ENCODE measurements around the gene MYL4.
"Not testable (repeated sequence)": the region's sequence is repeated elsewhere in the genome, so short reads cannot be mapped to it uniquely, and the experiment has no call there.

MYL4 gene

GRCh38 chr17:47212458-47212857 lies 3.3 kb downstream of the MYL4 start:
- no peak overlapping the region for H3K4me3 ChIP-seq (replicated peaks; ENCODE audit: low read depth, low read length)
- DNase-seq (ENCODE audit: extremely low read depth, low read depth), result no peak
- TF ChIP-seq, protein P1, sequence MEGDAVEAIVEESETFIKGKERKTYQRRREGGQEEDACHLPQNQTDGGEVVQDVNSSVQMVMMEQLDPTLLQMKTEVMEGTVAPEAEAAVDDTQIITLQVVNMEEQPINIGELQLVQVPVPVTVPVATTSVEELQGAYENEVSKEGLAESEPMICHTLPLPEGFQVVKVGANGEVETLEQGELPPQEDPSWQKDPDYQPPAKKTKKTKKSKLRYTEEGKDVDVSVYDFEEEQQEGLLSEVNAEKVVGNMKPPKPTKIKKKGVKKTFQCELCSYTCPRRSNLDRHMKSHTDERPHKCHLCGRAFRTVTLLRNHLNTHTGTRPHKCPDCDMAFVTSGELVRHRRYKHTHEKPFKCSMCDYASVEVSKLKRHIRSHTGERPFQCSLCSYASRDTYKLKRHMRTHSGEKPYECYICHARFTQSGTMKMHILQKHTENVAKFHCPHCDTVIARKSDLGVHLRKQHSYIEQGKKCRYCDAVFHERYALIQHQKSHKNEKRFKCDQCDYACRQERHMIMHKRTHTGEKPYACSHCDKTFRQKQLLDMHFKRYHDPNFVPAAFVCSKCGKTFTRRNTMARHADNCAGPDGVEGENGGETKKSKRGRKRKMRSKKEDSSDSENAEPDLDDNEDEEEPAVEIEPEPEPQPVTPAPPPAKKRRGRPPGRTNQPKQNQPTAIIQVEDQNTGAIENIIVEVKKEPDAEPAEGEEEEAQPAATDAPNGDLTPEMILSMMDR (IDR thresholded peaks at IDR 0.05; ENCODE audit: low read depth, low read length, missing control alignments), result no peak

GRCh38 chr17:47213540-47213939 lies 4.4 kb downstream of the MYL4 start:
- DNase-seq (ENCODE audit: extremely low read depth, low read depth), result no peak
- TF ChIP-seq, protein P1 (IDR thresholded peaks at IDR 0.05; ENCODE audit: low read depth, low read length, missing control alignments), result no peak
- no peak overlapping the region for H3K4me3 ChIP-seq (replicated peaks; ENCODE audit: low read depth, low read length)

GRCh38 chr17:47214931-47215330 lies 5.8 kb downstream of the MYL4 start:
- no peak overlapping the region for H3K4me3 ChIP-seq (replicated peaks; ENCODE audit: low read depth, low read length)
- DNase-seq (ENCODE audit: extremely low read depth, low read depth), result no peak
- TF ChIP-seq, protein P1 (IDR thresholded peaks at IDR 0.05; ENCODE audit: low read depth, low read length, missing control alignments), result no peak

DNA sequence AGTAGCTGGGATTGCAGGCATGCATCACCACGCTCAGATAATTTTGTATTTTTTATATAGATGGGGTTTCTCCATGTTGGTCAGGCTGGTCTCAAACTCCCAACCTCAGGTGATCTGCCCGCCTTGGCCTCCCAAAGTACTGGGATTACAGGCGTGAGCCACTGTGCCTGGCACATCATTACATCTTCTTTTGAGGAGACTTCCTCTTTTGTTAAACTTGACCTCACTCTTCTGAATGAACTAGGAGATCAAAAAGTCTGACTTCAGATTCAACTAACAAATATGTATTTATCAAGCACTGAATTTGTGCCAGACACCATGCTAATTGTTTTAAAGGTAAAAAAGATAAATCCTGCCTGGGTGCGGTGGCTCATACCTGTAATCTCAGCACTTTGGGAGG lies 7.7 kb downstream of the MYL4 start:
- DNase-seq (ENCODE audit: extremely low read depth, low read depth); H3K4me3 ChIP-seq (replicated peaks; ENCODE audit: low read depth, low read length): not testable (repeated sequence)

DNA sequence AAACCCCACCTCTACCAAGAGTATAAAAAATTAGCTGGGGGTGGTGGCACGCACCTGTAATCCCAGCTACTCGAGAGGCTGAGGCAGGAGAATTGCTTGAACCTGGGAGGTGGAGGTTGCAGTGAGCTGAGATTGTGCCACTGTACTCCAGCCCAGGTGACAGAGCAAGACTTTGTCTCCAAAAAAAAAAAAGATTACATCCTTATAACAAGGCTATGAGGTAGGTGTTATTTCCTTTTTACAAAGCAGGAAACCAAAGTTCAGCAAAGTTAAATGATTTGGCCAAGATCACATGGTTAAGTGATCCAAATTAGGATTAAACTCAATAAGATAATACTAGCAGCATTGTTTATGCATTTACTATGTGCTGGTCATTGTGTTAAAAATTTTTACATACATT lies 8.1 kb downstream of the MYL4 start:
- not testable (repeated sequence) for H3K4me3 ChIP-seq (replicated peaks; ENCODE audit: low read depth, low read length); DNase-seq (ENCODE audit: extremely low read depth, low read depth)

DNA sequence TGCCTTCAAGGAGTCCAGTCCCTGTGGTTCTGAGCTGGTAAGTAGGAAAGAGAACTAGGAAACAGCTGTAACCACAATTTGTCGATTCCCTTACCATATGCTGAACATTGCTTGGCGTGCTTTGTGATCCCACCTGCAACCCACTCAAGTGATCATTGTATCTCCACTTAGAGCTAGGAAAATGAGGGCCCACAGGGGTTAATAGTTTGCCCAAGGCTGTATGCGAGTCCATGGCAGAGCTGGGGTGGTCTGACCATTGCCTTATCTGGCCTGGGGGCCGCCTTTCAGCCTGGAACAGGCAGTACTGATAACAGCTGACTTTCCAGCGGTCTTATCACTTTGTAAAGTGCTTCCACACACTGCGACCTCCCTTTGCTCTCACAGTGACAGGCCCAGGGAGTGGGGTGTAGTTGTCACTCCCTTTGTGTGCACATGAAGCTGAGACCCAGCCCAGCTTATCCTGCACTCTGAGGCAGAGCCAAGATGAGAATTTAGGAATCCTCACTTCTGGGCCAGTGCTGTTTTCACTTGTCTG lies 9.8 kb downstream of the MYL4 start:
- TF ChIP-seq, protein P1 (IDR thresholded peaks at IDR 0.05; ENCODE audit: low read depth, low read length, missing control alignments), result no peak
- no peak for DNase-seq (ENCODE audit: extremely low read depth, low read depth)
- H3K4me3 ChIP-seq (replicated peaks; ENCODE audit: low read depth, low read length), result no peak overlapping the region

- H3K4me3 ChIP-seq (replicated peaks; ENCODE audit: low read depth, low read length), result no peak overlapping the region
- DNase-seq (ENCODE audit: extremely low read depth, low read depth), result no peak
- TF ChIP-seq, protein P1 (IDR thresholded peaks at IDR 0.05; ENCODE audit: low read depth, low read length, missing control alignments), result no peak
These were observed 10.7 kb downstream of the MYL4 start for GRCh38 chr17:47219621-47220475.
